ENCODE measurements around the gene RBM45. TPM values are rescaled to one million over a fixed set of nuclear protein-coding genes. Genes with fewer than 3 reads are reported as not detected.

The RBM45 gene
- total and polyA plus RNA-seq, 11 donors, result 3.8 to 11.2 (median 6.8) TPM

- intact Hi-C loops (cut with DNase I), result loop anchor here in 7 of 10 donors (5.0 to 10.0 kb wide), 9 partner anchors 158 to 410 kb away; no protein-coding TSS in a partner anchor
- Histone ChIP-seq H3K27ac (no peak overlapping the region), H3K27me3 (no peaks in the 10 kb centered on the region), H3K9me3 (no peaks in the 10 kb centered on the region), H3K4me3 (no peak overlapping the region), H3K36me3 (peaks cover 0 to 40% (median 26%) of the 10 kb centered on the region in 9 donors), H3K4me1 (peaks cover 0 to 26% (median 10%) of the 10 kb centered on the region in 12 donors)
- WGBS, 4 donors, result 84 to 96% (median 86%) methylated on average over 2 of the region's 2 CpGs
- no peak for TF ChIP-seq POLR2A (IDR thresholded peaks at IDR 0.05)
- TF ChIP-seq CTCF (IDR thresholded peaks at IDR 0.05), result no peak
- ATAC-seq (no peak), DNase-seq (no peak)
Measured at GRCh38 chr2:178114462-178114861, 2.2 kb downstream of the RBM45 start.

GRCh38 chr2:178115271-178115670, 3.0 kb downstream of the RBM45 start:
- Histone ChIP-seq H3K27me3 (no peaks in the 10 kb centered on the region), H3K36me3 (peaks cover 0 to 48% (median 34%) of the 10 kb centered on the region in 9 donors), H3K9me3 (no peaks in the 10 kb centered on the region), H3K4me3 (no peak overlapping the region), H3K27ac (no peak overlapping the region), H3K4me1 (peaks cover 0 to 26% (median 10%) of the 10 kb centered on the region in 12 donors)
- ATAC-seq (no peak), DNase-seq (no peak)
- intact Hi-C loops (cut with DNase I), result loop anchor here in 3 of 10 donors (10.0 kb wide), 4 partner anchors 160 to 410 kb away; no protein-coding TSS in a partner anchor
- TF ChIP-seq POLR2A (IDR thresholded peaks at IDR 0.05), result no peak
- no peak for TF ChIP-seq CTCF (IDR thresholded peaks at IDR 0.05)

GRCh38 chr2:178117725-178118124, 5.5 kb downstream of the RBM45 start:
- Histone ChIP-seq H3K4me1 (peaks cover 0 to 20% (median 8%) of the 10 kb centered on the region in 12 donors), H3K36me3 (peaks cover 0 to 72% (median 57%) of the 10 kb centered on the region in 9 donors)
- no peak for ATAC-seq

More at GRCh38 chr2:178117725-178118124, 5.5 kb downstream of the RBM45 start:
- TF ChIP-seq CTCF (IDR thresholded peaks at IDR 0.05), result no peak
- TF ChIP-seq POLR2A (IDR thresholded peaks at IDR 0.05), result no peak
- no peak overlapping the region for H3K4me3 ChIP-seq
- no peak overlapping the region for H3K27ac ChIP-seq
- no peaks in the 10 kb centered on the region for H3K9me3 ChIP-seq
- intact Hi-C loops (cut with DNase I), result loop anchor here in 3 of 10 donors (10.0 kb wide), 4 partner anchors 157 to 407 kb away; no protein-coding TSS in a partner anchor
- DNase-seq, result no peak
- H3K27me3 ChIP-seq, result no peaks in the 10 kb centered on the region
- 91 to 99% (median 98%) methylated on average over 1 of the region's 1 CpG for WGBS, 4 donors

All from heart left ventricle (tissue), 16 donors.